Effector CD8-positive, alpha-beta T cell (primary cell): ENCODE data around the gene FAM83C.

ENCODE experiments used
- DNase-seq: peaks from one replicate; lab custom pipeline; 2025; lab: John Stamatoyannopoulos, UW

The FAM83C gene

DNA sequence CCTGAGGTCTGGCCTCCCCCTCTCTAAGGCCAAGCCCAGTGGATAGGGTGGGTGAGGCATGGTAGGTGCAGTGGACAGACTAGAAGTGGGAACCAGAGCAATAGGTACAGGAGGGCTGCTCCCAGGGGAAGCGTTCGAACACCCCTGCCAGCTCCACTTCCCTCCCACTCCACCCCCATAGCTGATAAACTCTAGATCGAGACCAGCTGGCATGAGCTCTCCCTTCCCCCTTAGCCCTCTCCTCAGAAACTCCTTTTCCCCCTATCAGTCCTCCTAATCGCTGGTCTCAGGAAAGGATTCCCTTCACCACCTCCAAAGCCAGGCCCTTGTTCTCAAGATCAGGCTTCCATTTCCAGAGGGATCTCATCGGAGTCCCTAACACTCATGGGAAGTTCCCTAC, 6.0 kb upstream of the FAM83C start:
- DNase-seq = no peak

- DNase-seq = no peak
Observed at GRCh38 chr20:35297740-35298139, 5.5 kb upstream of the FAM83C start.

DNA sequence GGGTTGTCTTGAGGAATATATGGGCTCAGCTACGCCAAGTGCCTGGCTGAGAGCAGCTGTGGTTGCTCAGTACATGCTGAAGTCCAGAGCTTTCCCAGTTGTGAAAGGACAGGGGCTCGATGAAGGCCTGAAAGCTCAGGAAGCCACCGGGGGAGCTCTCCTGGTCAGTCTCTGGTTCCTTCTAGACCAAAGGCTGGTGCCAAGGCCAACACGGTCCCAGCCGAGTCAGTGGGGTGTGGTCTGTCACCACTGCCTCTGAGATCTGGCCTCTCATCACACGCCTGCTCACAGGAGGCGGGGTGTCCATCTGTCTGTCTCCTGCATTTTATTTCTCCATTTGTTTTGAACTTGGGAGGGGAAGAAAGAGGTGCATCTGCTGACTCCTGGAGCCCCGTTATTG, 4.9 kb upstream of the FAM83C start:
- DNase-seq = no peak

DNA sequence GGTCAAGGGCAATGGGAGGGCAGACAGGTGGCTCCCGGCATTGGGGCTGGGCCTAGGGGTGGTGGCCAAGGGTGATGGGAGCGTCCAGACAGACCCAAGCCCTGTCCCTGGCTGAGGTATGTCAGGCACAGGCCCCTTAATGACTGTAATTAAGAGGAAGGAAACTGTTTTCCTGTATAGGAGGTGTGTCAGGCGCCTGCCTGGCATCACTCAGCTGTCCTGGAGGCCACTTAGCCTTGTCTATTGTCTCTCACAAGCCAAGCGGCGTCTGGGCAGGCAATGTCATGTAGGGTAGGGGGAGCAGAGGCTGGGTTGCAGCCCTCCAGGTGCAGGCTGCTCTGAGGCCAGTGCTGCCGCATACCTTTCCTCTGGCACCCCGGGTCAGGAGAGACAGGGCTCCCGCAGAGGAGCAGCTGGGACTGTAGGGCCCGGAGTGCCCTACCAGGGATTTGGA, 3.9 kb upstream of the FAM83C start:
- no peak for DNase-seq

DNA sequence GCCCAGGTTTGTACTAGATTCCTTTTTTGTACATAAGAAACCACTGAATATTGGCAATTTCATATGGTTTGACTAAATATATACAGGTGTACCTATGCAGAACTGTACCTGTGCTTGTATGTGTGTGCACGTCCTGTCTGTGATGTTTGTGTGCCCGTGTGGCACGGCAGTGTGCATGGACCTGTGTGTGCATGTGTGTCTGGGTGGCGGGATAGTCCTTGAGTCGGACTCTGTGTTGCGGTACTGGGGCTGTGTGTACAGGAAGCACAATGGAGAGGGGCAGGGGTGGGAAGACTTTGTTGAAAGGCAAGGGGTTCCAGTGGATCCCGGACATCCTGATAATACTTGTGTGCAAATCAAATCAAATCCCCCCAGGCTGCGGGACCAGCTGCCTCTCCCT, 3.4 kb upstream of the FAM83C start:
- DNase-seq = no peak

DNA sequence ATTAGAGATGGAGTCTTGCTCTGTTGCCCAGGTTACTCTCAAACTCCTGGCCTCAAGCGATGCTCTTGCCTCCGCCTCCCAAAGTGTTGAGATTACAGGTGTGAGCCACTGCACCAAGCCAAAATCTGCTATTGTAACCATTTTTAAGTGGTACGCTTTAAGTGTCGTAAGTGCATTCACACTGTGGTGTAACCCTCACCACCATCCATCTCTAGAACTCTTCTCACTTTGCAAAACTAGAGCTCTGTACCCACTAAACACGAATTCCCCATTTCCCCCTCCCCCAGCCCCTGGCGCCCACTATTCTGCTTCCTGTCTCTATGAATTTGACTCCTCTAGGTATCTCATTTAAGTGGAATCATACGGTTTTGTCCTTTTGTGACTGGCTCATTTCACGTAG, 2.8 kb upstream of the FAM83C start:
- DNase-seq = no peak

GRCh38 chr20:35294293-35294685, 2.1 kb upstream of the FAM83C start:
- DNase-seq = no peak

GRCh38 chr20:35293303-35294292, 1.4 kb upstream of the FAM83C start:
- DNase-seq = no peak

GRCh38 chr20:35292504-35293285, 470 bp upstream of the FAM83C start:
- DNase-seq = no peak

GRCh38 chr20:35290887-35291417, 1.3 kb downstream of the FAM83C start:
- no peak for DNase-seq

DNA sequence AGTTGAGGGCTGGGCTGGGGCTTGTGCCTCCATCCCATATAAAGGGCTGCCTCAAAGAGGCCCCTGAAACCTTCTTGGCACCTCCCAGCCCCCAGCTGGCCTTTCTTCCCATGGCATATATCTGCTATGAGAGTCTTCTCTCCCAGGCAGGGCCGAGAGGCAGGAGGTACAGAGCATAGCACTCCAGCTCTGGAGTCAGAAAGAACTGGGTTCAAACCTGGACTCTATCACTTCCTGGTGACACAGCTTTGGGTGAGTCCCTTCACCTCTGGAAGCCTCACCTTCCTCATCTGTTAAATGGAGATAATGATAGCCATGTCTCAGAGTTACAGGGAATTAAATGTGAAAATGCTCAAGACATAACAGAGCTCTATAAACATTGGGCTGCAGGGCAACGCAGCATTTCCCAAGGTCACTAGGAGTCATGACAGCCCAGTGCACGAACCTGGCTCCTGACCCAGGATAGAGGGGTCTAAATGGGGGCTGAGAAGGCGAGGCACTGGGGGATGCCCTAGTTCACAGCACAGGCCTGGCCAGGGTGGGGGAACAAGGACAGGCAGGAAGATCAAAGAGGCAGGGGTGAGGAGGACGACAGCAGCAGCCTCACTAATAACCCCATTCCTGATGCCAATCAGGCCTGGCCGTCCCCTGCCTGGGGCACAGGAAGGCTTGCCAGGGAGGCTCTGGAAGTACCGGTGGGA, 1.9 kb downstream of the FAM83C start:
- DNase-seq = no peak

DNA sequence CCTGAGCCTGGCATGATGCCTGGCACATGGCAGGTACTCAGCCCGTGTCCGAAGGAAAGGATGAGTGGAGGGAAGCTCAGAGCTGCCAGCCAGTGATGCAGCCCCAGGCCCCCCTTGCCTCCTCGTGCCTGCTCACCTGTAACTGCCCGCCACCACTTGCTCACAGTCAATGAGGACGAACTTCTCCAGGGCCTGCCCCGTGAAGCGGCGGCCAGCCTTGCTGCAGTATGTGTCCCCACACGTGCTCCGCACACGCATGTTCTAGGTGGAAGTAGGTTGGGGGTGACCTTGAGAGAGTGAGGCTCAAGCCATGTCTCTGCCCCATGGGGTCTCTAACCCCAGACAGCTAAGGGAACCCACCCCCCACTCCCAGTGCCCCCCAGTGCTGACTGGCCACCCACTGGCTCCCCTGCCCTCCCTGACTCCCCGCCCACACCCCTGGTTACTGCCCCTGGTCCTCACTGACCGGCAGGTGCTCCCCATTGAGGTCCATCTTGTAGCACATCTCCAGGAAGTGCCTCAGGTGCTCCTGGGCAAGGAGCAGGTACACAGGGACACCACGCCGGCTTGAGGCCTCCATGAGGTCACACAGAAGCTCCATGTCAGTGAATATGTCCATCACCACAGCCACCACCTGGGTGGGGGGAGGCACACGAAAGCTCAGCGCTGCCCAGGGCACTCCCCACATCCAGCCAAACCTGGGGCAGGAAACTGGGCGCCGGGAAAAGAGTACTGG, 3.7 kb downstream of the FAM83C start:
- no peak for DNase-seq

DNA sequence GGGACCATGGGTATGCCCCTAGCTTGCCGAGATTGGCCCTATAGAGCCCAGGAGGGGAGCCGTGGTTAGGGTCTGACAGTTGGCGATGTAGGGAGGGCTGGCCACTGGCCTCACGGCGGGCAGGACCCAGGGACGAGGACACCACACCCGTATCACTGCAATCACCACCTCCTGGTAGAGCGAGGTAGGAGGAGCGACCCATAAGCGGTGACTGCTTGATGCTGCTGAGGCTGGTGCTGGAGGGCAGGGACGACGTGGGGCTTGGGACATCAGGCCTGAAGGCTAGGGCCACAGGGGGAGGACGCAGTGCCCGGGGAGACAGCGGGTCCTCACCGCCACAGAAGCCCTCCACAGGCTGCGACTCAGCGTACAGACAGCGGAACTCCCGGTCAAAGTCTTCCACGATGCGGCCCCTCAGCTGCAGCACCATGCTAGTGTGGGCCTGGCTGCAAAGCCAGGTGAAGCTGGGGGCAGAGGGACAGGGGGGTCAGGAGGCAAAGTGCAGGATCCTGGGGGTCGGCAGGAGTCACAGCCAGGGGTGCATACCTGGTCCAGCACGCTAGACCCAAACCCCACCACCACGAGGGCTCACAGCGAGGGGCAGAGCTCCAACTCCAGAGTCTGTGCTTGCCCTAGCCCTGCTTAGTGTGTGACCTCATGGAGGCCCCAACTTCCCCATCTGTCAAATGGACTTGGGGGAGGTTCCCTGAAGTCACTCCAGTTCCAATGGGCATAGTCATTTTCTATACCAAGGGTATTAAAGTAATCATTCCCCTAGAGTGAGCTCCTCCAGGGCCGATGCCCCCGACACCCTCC, 4.5 kb downstream of the FAM83C start:
- no peak for DNase-seq

DNA sequence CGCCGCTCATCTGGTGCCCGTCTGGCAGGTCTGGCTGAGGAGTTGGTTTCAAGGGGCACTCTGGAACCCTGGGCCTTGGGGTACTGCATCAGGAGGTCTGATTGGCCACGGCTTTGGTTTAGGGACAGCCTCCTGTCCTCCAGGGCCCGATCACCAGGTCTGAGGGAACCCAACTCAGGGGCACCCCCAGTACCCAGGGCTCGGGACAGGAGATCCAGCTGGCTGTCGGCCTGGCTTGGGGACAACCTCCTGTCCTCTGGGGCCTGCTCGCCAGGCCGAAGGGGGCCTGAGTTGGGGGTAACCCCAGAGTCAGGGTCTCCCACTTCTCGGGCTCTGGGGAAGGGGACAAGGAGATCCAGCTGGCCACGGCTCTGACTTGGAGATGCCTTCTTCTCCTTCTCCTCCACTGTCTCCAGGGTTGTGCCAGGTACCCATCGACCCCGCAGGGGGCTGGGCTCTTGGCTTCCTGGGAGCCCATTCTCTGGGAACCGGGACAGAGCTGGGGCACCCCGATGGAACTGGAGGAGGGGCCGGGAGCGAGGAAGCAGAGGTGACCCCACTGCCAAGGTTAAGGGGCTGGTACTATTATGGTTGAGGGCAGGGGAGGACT, 5.2 kb downstream of the FAM83C start:
- no peak for DNase-seq

- no peak for DNase-seq
Observed at GRCh38 chr20:35286077-35286898, 5.9 kb downstream of the FAM83C start.

DNA sequence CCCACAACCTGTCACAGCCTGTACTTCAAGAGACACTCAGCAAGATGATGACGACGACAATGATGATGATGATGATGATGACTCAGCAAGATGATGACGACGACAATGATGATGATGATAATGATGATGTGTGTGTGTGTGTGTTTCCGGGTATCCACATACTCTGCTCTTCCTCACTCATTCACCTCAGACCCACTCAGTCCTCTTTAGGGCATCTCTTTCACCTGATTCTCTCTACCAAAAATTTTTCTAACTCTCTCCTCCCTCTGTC, 6.5 kb downstream of the FAM83C start:
- no peak for DNase-seq

- no peak for DNase-seq
Observed at GRCh38 chr20:35284992-35285805, 7.0 kb downstream of the FAM83C start.

DNA sequence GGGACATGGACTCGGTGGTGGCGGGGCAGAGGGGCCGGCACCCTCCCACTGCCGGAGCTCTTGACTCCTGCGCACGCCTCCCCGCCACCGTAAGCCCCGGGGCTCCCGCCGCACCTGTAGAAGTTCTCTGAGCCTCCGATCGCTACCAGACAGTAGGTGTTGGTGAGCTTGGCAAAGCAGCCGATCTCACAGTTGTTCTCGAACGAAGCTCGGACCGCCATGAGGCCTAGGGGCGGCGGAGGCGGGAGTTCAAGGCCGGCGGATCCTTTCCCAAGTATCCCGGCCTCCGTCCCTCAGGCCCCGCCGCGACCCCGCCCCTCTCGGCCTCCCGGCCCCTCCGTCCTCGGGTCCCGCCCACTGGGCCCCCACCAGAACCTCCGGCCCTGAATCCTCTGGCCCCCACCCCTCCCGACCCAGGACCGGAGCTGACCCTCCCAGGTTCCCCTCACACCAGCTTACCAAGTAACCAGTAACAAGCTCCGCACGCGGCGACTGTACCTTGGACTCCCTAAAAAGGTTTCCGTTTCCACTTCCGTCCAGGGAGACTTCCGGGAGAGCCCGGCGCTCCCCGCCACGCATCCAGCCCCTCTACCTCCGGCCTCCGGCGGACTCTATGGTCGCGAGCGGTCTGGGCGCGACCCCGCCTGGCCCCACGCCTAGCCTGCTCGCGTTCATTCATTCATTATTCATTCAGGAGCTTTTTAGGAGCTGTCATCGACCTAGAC, 7.8 kb downstream of the FAM83C start, which contains the start of gene EIF6:
TSS of gene EIF6 (minus strand) at position 506 of the 725 bp plus-strand sequence. CDS start at position 221, 285 bp downstream.
- peak; percentile 35 for DNase-seq
